Measurements from ENCODE around the gene TRPM1.

The TRPM1 gene

GRCh38 chr15:31065824-31066223 lies 35.7 kb downstream of the TRPM1 start:
- TF ChIP-seq, protein P1, sequence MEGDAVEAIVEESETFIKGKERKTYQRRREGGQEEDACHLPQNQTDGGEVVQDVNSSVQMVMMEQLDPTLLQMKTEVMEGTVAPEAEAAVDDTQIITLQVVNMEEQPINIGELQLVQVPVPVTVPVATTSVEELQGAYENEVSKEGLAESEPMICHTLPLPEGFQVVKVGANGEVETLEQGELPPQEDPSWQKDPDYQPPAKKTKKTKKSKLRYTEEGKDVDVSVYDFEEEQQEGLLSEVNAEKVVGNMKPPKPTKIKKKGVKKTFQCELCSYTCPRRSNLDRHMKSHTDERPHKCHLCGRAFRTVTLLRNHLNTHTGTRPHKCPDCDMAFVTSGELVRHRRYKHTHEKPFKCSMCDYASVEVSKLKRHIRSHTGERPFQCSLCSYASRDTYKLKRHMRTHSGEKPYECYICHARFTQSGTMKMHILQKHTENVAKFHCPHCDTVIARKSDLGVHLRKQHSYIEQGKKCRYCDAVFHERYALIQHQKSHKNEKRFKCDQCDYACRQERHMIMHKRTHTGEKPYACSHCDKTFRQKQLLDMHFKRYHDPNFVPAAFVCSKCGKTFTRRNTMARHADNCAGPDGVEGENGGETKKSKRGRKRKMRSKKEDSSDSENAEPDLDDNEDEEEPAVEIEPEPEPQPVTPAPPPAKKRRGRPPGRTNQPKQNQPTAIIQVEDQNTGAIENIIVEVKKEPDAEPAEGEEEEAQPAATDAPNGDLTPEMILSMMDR (conservative IDR thresholded peaks at IDR 0.05; ENCODE audit: low read depth, low read length) = no peak
- H3K4me3 ChIP-seq (ENCODE audit: low read length) = no peak overlapping the region
- DNase-seq (ENCODE audit: low read depth) = peak; percentile 76

- H3K4me3 ChIP-seq (ENCODE audit: low read length) = no peak overlapping the region
- TF ChIP-seq, protein P1 (conservative IDR thresholded peaks at IDR 0.05; ENCODE audit: low read depth, low read length) = no peak
- DNase-seq (ENCODE audit: low read depth) = no peak
Observed at GRCh38 chr15:31062911-31063310, 38.6 kb downstream of the TRPM1 start.

- no peak overlapping the region for H3K4me3 ChIP-seq (ENCODE audit: low read length)
- TF ChIP-seq, protein P1 (conservative IDR thresholded peaks at IDR 0.05; ENCODE audit: low read depth, low read length) = no peak
- no peak for DNase-seq (ENCODE audit: low read depth)
Observed at GRCh38 chr15:31062310-31062847, 39.1 kb downstream of the TRPM1 start.

GRCh38 chr15:31060429-31061140 lies 40.9 kb downstream of the TRPM1 start:
- DNase-seq (ENCODE audit: low read depth) = no peak
- TF ChIP-seq, protein P1 (conservative IDR thresholded peaks at IDR 0.05; ENCODE audit: low read depth, low read length) = no peak
- H3K4me3 ChIP-seq (ENCODE audit: low read length) = no peak overlapping the region

DNA sequence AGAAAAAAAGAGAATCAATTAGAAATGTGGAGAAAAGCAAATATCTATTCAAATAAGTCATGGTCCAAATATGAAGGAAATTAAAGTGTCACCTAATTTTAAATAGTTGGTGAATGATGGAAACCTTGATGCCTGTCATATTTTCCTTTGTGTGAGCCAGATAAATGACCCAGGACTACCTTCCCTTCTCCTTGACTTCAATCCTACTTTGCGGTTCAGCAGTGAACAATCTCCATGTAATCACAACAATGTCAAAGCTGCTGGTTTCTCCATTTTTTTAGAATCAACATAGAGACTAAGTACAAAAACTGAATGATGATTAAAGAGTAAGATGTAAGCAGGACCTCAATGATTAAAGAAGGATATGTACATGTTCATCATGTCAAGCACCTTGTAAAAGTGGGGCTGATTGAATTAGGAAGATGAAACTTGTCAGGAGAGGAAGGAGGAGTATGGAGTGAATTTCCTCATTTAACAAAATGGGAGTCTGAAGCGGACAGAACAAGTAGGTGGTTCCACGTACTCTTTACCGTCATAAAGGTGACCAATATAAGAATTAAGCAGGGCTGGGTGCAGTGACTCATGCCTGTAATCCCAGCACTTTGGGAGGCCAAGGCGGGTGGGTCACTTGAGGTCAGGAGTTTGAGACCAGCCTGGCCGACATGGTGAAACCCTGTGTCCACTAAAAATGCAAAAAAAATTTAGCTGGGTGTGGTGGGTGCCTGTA lies 43.1 kb downstream of the TRPM1 start:
- H3K4me3 ChIP-seq (ENCODE audit: low read length) = no peak overlapping the region
- TF ChIP-seq, protein P1 (conservative IDR thresholded peaks at IDR 0.05; ENCODE audit: low read depth, low read length) = no peak
- no peak for DNase-seq (ENCODE audit: low read depth)

- DNase-seq (ENCODE audit: low read depth) = no peak
- TF ChIP-seq, protein P1 (conservative IDR thresholded peaks at IDR 0.05; ENCODE audit: low read depth, low read length) = no peak
- H3K4me3 ChIP-seq (ENCODE audit: low read length) = no peak overlapping the region
Observed at GRCh38 chr15:31051496-31052080, 49.9 kb downstream of the TRPM1 start.
